EH (cell line): ENCODE data around the gene CNR2.
"Not testable (repeated sequence)": the region's sequence is repeated elsewhere in the genome, so short reads cannot be mapped to it uniquely, and the experiment has no call there.

Experiments used
- DNase-seq: peaks from one replicate; pipeline ENCODE4 v3.0.0-alpha.2; 2015; ENCODE audit warnings: low read depth

CNR2 gene

DNA sequence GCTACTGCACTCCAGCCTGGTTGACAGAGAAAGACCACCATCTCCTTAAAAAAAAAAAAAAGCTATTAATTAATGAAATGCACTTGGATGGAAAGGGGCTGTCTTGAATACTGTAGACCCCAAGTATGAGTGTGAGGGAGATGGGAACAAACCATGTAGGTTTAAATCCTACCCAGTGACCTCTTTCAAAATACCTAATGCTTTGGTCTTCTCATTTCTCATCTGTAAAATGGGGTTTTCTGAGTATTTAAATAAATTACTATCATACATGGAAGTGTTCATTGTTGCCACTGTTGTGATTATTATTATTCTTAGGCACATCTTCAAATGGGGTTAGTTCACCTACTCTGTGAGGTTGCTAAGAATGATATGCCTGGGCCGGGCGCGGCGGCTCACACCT, 27.9 kb downstream of the CNR2 start:
- no peak for DNase-seq

DNA sequence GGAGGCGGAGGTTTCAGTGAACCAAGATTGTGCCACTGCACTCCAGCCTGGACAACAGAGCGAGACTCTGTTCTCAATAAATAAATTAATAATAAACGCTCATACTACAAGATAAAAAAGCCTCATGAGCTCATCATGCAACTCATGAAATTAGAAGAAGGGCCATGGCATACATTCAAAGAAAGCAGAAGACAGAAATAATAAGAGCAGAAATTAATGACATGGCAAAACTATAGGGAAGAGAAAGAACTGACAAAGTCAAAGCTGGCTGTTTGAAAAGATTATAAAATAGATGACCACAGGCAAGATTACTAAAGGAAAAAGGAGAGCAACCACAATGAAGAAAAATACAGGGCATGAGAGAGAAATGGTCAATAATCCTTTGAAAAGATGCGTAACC, 30.4 kb downstream of the CNR2 start:
- no peak for DNase-seq

GRCh38 chr1:23879809-23880208, 33.4 kb downstream of the CNR2 start:
- no peak for DNase-seq

DNA sequence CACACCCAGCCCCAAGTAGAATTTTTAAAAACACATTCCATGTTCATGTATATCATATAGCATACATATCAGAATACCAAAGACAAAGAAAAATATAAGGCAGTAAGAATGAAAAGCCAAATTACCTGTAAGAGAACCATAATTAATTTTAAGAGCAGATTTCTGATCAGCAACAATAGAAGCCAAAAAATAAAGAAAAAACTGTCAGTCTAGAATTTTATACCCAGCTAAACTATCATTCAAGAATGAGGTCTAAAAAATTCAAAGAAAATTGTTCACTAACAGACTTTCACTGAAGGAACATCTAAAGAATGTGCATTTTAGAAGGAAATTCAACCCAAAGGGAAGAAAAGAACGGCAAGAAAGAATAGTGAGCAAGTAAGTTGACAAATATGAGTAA, 34.5 kb downstream of the CNR2 start:
- DNase-seq, result no peak

DNA sequence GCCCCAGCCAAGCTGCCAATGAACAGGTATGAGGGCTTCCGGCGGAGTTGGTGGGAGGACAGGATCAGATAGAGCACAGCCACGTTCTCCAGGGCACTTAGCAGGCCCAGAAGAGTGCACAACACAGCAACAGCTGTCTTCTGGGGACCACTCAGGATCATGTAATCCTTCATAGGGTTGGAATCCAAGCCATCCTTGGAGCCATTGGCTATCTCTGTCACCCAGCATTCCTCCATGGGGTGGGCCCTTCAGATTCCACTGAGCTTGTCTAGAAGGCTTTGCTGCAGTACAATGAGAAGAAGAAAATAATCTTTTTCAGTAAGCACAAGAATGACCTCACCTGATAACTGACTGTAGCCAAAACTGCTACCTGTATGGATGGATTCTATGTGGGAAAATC, 37.8 kb downstream of the CNR2 start:
- DNase-seq, result no peak

GRCh38 chr1:23872421-23872820, 40.7 kb downstream of the CNR2 start:
- no peak for DNase-seq

DNA sequence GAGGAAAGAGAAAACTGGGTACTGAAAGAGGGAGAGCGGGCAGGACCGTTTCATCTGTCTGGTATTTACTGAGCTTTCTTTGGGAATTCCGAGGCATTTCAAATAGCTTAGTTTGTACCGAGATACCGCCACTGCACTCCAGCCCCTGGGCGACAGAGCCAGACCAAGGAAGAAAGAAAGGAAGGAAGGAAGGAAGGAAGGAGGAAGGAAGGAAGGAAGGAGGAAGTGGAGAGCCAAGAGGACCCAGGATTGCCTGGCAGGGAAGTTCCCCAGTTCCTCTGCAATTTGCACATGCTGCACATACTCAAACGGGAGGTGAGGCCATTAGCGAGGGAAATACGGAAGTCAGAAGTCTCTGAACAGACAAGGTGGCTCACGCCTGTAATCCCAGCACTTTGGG, 44.1 kb downstream of the CNR2 start:
- peak; percentile 48 for DNase-seq

DNA sequence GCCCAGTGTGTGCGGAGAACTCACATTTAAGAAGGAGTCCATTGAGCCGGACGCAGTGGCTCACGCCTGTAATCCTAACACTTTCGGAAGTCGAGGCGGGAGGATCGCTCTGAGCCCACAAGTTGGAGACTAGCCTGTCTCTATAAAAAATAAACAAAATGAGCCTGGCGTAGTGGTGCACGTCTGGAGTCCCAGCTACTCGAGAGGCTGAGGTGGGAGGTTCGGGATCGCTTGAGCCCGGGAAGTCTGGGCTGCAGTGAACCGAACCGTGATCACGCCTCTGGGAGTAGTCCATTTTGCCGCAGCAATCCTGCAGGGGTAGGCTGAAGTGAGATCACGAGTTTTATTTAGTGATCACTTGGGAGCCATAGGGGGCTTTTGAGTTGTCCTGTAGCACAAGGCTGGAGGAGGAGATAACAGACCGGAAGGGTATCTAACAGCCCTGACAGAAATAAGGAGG, 44.6 kb downstream of the CNR2 start:
- DNase-seq, result no peak

- DNase-seq, result peak; percentile 87
These were observed 45.1 kb downstream of the CNR2 start, which contains the start of gene FUCA1 for GRCh38 chr1:23867895-23868556. TSS of gene FUCA1 (minus strand) at chr1:23868290. CDS start at chr1:23868286, 4 bp downstream.

DNA sequence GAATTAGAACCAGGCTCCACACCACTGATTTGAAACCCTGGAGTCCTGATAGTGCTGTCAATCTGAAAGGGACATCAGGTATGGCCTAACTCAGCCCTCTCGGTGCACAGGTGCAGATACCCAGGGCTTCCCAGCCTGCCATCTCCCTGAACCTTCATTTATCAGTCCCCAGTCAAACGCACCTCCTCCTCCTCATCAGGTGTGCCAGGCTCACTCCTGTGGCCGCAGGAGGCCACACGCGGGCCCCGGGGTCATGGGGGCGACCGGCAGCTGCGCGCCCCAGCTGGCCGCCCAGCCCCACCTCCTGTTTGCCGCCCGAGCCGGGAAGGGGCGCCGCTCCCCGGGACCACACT, 45.6 kb downstream of the CNR2 start:
- no peak for DNase-seq

DNA sequence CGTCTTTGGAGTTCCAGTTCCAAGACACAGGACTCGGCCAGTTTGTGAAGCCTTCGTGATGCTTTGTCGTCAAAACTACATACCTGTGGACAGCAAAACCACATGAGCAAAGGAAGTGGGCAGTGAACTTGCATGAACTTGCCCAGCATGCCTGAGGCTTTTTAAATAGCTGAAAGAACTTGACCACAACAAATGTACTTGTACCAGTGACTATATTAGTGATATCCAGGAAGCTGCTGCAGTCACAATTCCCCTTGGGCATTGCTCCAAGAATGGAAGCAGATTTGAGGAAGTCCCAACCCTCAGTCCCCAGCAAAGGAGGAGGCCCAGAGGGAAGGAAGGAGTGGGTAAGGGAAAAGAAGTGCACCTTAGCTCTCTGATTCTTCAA, 47.6 kb downstream of the CNR2 start:
- DNase-seq, result peak; percentile 90

- no peak for DNase-seq
These were observed 48.2 kb downstream of the CNR2 start for GRCh38 chr1:23864801-23865542.

DNA sequence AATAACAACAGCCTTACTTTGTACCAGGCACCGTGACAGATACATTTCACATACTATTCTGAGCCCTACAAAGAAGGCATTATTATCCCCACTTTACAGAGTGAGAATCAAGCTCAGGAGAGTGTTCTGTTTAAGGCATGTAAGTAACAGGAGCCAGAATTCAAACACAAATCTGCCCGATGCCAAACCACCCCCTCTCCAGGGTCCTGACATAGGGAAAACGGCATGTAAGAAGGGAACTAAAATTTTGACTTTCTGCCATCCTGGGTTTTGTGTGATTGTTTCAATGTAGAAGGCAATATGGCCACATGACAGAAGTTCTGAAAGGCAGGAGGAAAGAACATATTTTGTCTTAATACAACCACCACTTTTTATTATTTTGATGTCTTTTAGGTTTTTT, 50.5 kb downstream of the CNR2 start:
- no peak for DNase-seq

DNA sequence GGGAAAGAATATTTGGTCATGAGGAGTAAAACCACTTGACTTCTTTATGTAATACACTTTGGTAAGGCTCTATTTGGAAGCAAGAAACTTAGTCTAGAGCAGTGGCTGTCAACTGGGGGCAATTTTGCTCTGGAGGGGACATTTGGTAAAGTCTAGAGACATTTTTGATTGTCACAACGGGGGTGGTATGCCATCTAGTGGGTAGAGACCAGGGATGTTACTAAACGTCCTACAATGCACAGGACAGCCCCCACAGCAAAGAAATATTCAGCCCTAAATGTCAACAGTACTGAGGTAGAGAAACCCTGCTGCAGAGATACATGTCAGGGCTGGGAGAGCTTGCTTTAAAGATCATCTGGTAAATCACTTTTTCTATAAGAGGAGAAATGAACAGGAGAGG, 58.6 kb downstream of the CNR2 start:
- DNase-seq, result peak; percentile 45

DNA sequence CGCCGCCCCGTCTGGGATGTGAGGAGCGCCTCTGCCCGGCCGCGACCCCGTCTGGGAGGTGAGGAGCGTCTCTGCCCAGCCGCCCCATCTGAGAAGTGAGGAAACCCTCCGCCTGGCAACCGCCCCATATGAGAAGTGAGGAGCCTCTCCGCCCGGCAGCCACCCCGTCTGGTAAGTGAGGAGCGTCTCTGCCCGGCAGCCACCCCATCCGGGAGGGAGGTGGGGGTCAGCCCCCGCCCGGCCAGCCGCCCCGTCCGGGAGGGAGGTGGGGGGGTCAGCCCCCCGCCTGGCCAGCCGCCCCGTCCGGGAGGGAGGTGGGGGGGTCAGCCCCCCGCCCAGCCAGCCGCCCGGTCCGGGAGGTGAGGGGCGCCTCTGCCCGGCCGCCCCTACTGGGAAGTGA, 60.0 kb downstream of the CNR2 start:
- DNase-seq, result not testable (repeated sequence)

GRCh38 chr1:23851406-23851805, 61.8 kb downstream of the CNR2 start:
- not testable (repeated sequence) for DNase-seq

- DNase-seq, result no peak
These were observed 64.2 kb downstream of the CNR2 start for GRCh38 chr1:23848673-23849616.

DNA sequence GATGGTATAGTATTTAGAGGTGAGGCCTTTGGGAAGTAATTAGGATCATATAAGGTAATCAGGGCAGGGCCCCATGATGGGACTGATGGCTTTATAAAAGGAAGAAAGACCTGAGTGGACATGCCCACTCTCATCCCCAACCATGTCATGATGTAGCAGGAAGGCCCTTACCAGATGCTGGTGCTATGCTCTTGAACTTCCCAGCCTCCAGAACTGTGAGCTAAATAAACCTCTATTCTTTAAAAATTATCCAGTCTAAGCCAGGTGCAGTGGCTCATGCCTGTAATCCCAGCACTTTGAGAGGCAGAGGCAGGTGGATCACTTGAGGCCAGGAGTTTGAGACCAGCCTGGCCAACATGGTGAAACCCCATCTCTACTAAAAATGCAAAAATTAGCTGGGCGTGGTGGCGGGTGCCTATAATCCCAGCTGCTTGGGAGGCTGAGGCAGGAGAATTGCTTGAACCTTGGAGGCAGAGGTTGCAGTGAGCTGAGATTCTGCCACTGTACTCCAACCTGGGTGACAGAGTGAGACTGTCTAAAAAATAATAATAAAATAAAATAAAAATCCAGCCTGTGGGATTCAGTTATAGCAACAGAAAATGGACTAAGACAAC, 65.6 kb downstream of the CNR2 start:
- DNase-seq, result not testable (repeated sequence)

- no peak for DNase-seq
These were observed 68.0 kb downstream of the CNR2 start for GRCh38 chr1:23845163-23845562.

DNA sequence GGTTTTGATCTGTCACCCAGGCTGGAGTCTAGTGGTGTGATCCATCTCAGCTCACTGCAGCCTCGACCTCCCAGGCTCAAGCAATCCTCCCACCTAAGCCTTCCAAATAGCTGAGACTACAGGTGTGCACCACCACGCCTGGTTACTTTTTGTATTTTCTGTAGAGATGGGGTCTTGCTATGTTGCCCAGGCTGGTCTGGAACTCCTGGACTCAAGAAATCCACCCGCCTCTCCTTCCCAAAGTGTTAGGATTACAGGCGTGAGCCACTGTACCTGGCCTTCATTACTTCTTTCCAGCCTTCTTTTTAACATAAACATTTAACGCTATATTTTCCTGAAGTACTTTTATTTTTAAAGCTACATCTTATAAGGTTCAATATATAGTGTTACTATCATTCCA, 69.5 kb downstream of the CNR2 start:
- no peak for DNase-seq

DNA sequence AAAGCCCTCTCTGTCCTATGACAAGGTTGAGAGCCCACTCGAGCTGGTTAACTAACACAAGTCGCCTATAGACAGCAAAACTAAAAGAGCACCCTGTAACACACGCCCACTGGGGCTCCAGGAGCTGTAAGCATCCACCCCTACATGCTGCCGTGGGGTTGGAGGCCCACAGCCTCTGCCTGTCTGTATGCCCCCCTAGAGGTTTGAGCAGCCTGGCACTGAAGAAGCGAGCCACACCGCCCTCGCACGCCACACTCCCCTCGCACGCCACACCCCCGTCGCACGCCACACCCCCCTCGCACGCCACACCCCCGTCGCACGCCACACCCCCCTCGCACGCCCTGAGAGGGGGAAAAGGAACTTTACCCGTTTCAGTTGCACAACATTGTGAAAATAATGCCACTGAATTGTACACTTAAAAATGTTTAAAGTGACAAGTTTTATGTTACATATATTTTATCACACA, 74.7 kb downstream of the CNR2 start:
- peak; percentile 59 for DNase-seq

DNA sequence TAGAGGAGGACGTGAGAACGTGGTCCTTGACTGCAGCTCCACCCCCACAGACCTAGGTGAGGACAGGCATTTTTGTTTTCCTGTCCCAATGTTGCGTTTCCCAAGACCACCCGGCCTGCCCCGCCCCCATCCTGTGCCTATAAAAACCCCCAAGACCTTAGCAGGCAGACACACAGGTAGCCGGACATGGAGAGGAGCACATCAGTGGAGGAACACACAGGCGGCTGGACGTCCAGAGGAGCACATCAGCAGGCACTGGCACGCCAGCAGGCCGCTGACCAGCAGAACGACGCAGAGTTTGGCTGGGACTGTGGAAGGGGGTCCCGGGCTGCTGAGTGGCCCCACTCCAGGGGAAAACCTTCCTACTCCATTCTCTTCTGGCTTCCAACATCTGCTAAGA, 75.3 kb downstream of the CNR2 start:
- peak; percentile 2 for DNase-seq
